DMS153 (cell line): Measurements from ENCODE around the gene CYTH1.

Experiments used
- DNase-seq: peaks from one replicate; lab custom pipeline; 2025; lab: John Stamatoyannopoulos, UW

Gene CYTH1, protein sequence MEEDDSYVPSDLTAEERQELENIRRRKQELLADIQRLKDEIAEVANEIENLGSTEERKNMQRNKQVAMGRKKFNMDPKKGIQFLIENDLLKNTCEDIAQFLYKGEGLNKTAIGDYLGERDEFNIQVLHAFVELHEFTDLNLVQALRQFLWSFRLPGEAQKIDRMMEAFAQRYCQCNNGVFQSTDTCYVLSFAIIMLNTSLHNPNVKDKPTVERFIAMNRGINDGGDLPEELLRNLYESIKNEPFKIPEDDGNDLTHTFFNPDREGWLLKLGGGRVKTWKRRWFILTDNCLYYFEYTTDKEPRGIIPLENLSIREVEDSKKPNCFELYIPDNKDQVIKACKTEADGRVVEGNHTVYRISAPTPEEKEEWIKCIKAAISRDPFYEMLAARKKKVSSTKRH

DNA sequence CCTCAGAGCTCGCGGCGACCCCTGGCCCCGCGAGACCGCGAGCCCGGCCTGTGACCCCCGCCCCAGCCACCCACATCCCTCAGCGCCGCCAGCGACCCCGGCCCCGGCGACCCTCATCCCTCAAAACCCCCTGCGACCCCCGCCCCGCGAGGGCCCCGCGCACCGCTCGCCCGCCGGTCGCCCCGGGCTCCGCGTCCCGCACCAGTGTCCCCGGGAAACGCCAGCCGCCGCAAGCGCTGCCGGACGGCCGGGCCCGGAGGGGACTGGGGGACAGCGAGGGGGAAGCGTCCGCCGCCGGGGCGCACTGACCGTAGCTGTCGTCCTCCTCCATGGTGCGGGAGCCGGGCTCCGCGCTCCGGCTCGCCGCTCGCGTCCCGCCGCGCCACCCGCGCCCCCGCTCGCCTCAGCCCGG lies at the start of gene CYTH1:
TSS of gene CYTH1 (minus strand) at position 381 of the 412 bp plus-strand sequence. CDS start at position 331, 50 bp downstream.
- DNase-seq: no peak

DNA sequence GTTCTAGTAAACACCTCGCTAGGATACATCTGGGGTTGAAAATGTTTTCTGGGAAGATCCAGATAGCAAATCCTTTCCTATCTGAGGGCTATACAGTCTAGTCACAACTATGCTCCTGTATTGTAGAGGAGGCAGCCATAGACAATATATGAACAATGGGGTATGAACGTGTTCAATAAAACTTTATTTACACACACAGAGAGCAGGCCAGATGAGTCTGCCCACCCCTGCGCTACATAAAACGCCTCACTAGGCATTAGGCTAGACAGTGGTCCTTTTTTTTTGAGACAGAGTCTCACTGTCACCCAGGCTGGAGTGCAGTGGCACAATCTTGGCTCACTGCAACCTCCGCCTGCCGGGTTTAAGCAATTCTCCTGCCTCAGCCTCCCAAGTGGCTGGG lies 47.4 kb upstream of the CYTH1 start:
- DNase-seq: no peak

DNA sequence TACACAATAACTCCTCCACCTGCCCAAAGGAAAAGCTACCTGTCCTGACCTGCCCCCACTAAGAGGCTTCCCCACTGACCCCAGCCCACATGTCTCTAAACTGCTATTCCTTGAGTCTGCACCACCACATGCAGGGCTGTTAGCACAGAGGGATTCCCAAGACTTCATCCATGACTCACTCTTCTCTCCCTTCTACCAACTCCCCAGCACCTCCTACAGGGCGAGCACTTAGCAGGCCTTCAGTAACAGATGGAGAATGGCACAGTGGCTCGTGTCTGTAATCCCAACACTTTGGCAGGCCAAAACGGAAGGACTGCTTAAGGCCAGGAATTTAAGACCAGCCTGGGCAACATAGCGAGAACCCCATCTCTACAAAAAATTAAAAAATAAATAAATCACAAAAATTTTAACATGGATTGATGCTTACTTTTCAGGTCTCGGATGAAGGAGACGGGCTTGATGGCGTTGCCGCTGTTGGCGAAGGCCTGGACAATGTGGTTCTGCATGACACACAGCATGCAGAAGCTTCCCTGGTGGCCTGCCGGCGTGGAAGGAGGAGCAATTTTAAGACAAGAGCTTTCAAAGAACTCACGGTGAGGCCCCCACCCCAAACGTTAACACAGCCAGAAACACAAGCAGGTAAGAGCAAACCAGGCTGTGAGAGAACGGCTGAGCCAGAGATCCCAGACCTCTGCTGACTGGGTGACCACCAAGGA lies 46.6 kb upstream of the CYTH1 start:
- no peak for DNase-seq

DNA sequence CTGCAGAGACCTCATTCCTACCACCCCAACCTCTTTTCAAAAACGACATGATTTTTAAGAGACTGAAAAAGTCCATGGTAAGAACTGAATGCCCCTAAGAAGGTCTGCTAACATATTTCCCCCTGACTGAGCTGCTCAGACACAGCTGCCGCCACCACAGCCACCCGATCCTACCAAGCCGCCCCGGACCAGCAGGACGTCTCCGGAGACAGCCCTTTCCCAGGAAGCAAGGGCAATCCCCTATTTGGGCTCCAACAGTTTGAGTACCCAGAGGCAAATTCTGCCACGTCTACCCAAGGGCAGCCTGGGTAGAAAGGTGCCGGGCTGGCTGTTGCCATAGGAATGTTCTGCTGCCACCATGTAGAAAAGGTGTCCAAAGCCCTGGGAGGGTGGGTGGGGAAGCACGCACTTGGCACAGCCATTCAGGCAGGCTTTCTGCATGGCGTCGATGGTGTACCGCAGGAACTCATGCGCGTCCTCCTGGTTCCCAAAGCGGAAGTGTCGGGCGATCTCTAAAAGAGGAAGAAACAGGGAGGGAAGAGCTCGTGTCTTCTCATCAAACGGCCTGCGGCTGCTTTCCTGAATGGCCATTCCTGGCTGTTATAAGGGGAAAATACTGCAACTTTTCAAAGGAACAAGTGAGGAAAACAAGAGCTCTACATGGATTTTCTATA lies 44.9 kb upstream of the CYTH1 start:
- DNase-seq: no peak

DNA sequence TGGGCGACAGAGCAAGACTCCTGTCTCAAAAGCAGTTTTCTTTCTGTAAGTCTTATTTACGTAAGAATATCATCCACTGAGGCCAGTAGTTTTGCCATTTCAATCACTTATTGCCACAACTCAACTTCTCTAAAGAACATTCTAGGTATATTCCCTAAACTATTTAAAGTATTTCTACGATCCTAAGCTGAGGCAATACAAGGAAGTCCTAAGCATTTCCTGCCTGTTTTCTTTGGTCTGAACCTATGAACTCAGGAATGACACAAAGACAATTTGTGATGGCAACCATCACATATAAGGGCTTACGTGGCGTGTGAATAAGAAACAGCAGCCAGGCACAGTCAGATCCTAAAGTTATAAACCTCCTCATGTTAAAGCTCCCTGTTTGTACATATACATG lies 44.3 kb upstream of the CYTH1 start:
- DNase-seq: no peak

DNA sequence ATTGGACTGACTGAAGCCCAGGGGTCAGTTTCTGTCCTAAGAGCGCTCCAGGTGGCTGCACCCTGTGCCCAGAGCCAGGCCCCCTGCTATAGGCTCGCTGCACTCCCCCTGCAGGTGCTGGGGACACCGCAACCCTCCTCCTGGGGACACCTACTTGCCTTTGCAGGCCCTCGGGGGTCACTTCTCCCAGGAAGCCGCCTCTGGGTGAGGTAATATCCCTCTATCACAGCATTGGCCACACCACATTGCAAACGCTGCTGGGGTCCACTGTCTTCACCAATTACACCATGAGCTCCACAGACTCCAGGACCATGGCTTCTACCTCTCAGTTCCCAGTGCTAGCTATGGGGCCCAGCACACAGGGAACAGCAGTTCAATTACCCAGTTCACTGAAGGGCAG lies 43.6 kb upstream of the CYTH1 start:
- no peak for DNase-seq

DNA sequence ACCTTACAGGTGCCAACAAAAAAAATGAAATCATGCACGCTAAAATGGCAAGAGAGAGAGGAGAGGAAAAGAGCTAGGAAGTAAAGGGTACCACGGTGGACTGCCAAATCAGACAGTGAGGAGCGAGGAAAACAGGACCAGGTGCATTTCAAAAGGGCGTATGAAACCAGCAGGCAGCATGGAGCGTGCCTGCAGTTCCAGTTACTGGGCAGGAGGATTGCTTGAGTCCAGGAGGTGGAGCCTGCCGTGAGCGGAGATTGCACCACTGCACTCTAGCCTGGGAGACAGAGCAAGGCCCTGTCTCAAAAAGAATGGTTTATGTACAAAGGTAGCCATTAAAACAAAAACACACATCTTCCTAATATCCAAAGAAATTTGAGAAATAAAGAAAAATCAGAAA lies 42.2 kb upstream of the CYTH1 start:
- no peak for DNase-seq

DNA sequence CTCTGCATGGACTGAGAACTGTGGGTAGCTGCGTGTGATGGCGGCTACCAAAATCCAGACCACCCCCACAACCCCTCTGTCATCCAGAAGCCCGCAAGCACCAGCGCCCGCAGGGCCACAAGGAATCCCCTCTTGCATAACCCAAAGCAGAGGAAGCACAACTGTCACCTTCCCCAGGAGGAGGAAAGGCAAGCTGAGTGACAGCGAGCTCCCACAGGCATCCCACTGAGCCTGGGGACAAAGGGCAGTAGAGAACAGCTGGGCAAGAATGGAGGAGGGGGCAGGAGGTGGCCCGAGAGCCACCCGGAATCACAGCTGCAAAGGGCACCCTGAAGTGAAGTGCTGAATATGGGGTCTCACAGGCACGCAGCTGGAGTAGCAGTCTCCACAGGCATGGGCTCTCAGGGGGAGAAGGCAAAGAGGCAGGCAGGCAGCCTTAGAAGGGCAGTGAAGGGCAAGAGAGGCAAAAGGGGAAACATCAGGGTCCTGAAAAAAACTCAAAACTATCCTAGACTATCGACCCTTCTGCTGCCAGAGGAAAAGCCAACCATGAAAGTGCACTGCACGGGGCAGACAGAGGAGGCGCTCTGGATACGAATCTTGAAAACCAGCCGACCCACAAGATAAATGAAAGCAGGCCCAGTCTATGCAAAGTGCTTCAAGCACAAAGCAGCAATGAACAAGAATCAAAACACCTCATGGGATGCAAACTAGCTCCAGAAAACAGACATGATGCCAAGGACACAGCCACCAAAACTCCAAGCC lies 41.4 kb upstream of the CYTH1 start:
- DNase-seq: no peak

DNA sequence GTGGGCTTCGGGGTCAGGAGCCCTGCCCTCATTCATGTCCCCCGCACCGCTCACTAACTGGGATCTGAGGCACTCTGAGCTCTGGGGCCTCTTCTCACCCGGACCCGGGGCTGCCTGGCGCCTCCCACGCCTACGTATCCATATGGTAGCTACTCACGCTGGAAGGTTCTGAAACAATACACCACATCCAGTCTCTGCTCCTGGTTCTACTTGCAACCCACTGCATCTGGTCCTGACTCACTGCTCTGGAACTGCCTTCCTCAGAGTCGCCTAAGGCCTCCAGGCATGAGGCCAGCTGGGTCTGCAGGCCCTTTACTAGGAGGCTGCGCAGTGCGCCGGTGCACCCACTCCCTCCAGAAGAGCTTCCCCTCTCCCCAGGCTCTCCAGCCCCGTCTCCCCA lies 40.5 kb upstream of the CYTH1 start:
- DNase-seq: no peak

DNA sequence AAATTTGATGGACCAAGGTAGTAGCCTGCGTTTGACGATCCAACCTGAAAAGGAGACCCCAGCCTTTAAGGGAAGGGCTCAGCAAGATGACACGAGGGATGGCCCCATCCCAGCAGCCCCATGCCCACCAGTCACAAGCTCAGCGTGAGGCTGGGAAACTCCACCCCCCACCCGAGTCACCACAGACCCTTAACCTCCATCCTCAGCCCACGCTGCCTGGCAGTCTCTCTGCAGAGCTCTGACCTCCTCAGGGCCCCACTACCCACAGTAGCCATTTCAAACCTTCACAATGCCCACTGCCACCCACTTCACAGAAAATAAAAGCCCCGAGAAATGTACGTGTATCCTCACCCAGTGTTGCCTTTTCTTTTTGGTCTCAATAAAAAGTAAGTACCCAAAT lies 39.9 kb upstream of the CYTH1 start:
- DNase-seq: no peak

DNA sequence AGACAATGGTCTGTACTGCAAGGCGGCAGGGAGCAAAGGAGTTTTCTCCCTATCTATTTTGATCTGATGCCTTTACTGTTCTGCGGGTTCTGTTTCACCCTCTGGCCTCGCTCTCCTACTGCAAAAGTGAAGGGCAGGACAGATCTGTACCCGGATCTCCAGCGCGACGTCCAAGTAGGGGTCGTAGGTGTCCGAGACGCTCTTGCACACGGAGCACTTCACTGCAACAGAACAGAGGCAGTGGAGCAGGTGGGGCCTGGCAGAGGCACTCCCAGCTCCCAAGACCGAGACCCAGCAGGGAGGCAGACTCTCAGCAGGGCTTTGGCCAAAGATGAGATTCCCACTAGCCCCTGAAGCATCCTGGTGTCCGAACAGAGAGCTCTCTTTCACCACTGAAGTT lies 38.8 kb upstream of the CYTH1 start:
- no peak for DNase-seq

DNA sequence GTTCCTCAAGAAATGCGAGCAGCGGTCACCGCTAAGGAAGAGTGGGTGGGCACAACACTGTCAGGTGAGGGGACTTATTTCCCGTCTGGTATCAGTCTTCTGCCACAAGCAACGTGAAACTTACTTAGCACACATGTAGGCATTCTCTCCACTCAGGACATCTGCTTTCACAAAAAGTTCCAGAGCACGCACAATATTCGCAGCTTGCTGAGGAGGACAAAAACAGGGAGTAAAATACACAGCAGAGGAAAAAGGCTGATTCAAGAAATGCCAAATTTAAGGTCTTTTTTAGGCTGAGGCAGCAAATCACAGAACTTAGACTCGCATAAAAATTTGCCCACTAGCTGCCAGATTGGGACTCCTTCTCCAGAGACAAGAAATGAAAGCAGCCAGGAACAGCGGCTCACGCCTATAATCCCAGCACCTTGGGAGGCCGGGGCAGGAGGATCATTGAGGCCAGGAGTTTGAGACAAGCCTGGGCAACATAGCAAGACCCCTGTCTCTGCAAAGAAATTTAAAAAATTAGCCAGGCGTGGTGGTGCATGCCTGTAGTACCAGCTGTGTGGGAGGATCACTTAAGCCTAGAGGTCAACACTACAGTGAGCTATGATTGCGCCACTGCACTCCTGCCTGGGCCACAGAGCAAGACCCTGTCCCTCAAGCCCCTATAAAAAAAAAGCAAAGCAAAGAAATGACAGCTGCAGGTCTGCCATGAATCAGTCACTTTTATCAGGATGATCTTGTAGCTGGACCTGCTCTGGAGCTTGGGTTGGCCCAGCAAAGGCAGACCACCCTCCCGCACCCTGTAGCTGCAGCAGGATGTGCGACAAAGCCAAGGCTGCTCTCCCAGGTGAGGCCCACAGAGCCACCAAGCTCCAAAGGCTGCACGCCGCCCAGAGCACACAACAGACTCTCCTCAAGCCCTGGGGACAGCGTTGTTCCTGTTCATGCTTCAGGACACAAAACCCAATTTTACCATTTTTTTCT lies 38.0 kb upstream of the CYTH1 start:
- no peak for DNase-seq

DNA sequence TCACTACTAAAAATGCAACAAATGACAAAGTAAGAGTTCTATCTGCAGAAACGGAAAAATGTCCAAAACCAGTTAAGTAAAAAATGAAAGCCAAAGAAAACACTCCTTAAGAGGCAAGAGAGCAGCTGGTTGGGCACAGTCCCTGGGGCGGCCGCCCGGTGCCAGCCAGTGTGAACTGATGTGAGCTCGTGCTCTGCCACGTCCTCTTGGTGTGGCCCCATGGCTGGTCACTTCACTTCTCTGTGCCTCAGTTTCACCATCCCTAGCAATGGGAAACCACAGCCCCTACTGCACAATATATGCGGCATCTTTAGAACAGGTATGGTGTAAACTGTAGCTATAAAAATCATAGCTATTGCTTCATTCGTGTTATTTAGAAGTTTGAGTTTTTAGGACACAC lies 37.3 kb upstream of the CYTH1 start:
- no peak for DNase-seq

DNA sequence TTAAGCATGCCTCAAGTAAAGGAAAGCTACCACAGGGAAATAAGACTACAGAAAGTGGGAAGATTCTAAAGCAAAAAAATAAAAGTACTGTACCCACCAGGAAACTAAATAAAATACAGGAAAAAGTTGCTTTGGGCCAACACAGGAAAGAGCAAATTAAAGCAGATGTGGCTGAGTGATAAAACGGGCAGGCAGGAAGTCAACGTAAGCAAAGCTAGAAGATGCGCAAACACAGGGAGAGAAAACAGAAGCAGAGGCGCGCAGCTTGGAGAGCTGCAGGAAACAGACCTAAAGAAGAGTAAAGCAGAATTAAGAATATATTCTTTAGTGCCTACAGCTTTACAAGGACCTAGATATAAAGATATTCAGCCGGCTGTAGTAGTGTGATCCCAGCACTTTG lies 36.9 kb upstream of the CYTH1 start:
- DNase-seq: no peak

DNA sequence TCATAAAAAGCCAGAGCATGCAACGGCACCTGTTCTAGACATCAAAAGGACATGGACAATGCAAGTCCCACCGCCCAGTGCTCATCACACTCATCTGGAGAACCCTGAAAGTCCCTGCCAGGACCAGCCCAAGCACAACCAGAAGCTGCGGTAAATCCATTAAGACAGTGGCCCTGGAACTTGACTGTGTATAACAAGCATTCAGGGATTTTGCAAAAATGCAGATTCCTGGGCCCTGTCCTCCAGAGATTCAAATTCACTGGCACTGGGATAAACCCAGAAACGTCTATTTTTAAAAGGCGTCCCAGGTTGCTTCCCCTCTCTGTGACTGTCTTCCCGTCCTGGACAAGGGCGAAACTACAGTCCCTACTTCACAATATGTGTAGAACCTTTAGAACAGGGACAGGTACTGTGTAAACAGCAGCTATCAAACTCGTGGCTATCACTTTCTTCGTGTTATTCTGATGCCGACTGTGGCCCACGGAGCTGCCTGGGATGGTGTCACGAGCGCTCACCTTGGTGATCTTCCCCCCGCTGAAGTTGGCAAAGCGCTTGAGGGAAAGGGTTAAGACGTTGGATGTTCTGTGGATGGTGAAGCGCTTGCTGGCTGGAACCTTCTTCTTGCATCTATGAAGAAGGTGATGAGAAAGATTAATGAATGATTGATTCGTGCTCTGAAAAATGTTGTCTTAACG lies 36.2 kb upstream of the CYTH1 start:
- DNase-seq: no peak

DNA sequence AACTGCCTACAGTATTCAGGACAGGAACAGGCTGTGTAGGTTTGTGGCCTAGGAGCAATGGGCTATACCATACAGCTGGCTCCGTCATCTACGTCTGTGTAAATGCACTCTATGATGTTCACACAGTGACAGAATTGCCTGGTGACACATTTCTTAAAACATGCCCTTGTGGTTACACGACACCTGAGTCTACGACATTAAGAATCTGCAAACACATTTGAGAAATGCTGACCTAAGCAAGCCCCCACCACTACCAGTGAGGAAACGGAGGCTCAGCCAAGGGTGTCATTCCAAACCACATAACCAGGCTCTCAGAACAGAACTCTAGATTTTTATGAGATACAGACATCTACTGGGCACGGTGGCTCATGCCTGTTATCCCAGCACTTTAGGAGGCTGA lies 35.0 kb upstream of the CYTH1 start:
- no peak for DNase-seq

DNA sequence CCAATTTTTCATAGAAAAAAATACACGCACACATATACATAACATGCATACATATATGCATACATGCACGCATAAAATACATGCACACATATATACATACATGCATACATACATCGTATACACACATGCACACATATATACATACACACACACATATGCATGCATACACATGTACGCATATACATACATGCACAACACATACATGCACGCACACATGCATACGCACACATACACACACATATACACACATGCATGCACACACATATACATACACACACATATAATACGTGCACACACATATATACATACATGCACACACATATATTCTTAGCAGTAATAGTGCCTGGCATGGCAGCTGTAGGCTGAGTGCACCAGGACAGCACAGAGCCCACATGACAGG lies 33.6 kb upstream of the CYTH1 start:
- DNase-seq: no peak

DNA sequence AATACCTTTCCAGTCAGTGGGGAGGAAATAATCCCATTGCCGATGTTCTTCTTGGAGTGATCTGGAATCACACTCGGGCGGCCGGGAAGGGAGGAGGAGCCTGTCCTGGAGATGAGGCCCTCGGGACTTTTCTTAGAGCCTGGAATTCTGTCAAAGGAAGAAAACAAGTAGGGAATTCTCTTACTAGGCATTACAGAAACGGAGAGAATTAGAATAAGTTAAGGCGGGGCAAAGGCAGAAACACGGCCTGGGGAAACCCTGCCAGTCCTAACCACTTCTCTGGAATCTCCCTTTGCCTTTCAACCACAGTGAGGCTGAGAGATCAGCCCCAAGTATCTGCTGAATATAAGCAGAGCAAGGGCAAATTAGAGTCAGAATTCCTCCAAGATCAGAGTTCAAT lies 30.8 kb upstream of the CYTH1 start:
- no peak for DNase-seq

DNA sequence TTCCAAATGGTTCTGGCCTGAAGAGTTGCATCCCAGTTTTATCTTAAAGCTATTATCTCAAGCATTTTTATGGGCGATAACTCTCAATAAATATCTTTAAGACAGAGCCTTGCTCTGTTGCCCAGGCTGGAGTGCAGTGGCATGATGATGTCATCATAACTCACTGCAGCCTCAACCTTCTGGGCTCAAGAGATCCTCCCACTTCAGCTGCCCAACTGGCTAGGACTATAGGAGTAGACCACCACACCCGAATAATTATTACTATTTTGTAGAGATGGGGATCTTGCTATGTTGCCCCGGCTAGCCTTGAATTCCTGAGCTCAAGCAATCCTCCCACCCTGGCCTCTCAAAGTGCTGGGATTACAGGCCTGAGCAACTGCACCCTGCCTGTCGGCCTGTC lies 26.1 kb upstream of the CYTH1 start:
- DNase-seq: no peak

DNA sequence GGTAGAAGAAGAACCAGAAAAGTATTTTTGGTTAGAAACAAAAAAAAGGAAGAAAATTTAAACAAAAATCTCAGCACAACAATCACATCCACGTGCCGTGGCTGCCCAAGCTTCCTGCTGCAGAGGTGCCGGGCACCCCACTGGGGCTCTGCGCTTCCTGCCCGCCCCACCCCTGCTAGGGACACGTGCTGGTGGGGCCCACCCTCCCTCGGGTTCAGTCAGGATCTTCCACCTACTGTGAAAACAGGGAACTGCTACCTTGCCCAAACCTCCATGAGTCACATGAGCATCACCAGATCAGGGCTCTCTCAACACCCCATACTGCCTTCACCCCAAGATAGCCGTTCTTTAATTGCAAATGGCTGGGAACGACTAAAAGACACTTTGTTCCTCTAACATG lies 24.4 kb upstream of the CYTH1 start:
- DNase-seq: no peak

DNA sequence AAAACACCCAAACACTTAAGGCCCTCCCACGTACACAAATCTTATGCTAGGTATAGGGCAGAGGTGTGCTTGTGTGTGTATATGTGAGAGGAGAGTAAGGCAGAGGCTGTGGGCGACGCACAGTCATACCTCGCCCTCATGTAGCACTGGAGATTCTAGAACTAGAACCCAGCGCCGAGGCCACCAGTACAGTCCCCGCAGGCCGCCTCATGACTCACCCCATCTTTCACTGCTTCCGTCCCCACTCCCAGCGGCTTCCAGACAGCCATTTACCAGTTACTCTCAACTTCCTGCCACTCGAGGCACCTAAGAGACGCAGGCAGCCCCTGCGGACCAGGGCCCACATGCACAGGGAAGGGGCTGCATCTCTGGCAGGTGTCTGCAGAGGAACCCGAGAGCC lies 23.2 kb upstream of the CYTH1 start:
- DNase-seq: no peak
